Caco-2 (cell line): ENCODE measurements around the gene CCDC102A. TPM values are rescaled to one million over a fixed set of nuclear protein-coding genes. Genes with fewer than 3 reads are reported as not detected.

ENCODE experiments used
- BruUV-seq: library from RNA; stranded (reverse); fragments of 400-500 nt; replicated peaks from 2 replicates; lab custom pipeline; 2021; lab: Mats Ljungman, UMichigan
- CTCF ChIA-PET: fragments of 300-600 bp; sonication (Branson Sonifier 250); formaldehyde crosslinking; loops from one replicate; lab custom pipeline; 2022; ENCODE audit warnings: antibody characterized with exemption; lab: Charles Lee
- POLR2A ChIA-PET: fragments of 300-600 bp; sonication (Branson Sonifier 250); formaldehyde crosslinking; loops from one replicate; lab custom pipeline; 2022; ENCODE audit warnings: antibody characterized with exemption; lab: Charles Lee
- DNase-seq, 2 experiments: peaks; one replicate each; pipeline versions ENCODE4 v3.0.0 to v3.0.0-alpha.2; 2020 to 2022
- H3K27me3 ChIP-seq: replicated peaks from 2 replicates; pipeline ENCODE4 v1.6.0; 2011; ENCODE audit warnings: low read length; ENCODE audit not compliant: control insufficient read depth, insufficient read depth
- H3K36me3 ChIP-seq: 2 replicates; pipeline ENCODE4 v1.5.1; 2011; ENCODE audit warnings: low read length; ENCODE audit not compliant: control insufficient read depth, insufficient read depth
- H3K4me1 ChIP-seq: fragments of 250-450 bp; sonication (Bioruptor Pico); 2 replicates; pipeline ENCODE4 v1.5.1; 2020; ENCODE audit warnings: mild to moderate bottlenecking
- H3K4me3 ChIP-seq: 2 replicates; pipeline ENCODE4 v1.5.1; 2011; ENCODE audit warnings: low read depth, mild to moderate bottlenecking, control low read depth, low read length
- H3K9me3 ChIP-seq: fragments of 250-450 bp; sonication (Bioruptor Pico); 2 replicates; pipeline ENCODE4 v1.5.1; 2020; ENCODE audit warnings: mild to moderate bottlenecking, moderate library complexity
- H3K27ac Mint-ChIP-seq: one replicate; pipeline ENCODE4 v1.8.0; 2022; ENCODE audit warnings: mixed read lengths; ENCODE audit not compliant: unreplicated experiment
- H3K27me3 Mint-ChIP-seq: one replicate; pipeline ENCODE4 v1.8.0; 2022; ENCODE audit warnings: mixed read lengths; ENCODE audit not compliant: insufficient read depth, unreplicated experiment
- H3K36me3 Mint-ChIP-seq: one replicate; pipeline ENCODE4 v1.8.0; 2022; ENCODE audit warnings: mild to moderate bottlenecking, mixed read lengths; ENCODE audit not compliant: insufficient read depth, unreplicated experiment
- H3K4me1 Mint-ChIP-seq: one replicate; pipeline ENCODE4 v1.8.0; 2022; ENCODE audit warnings: low read depth, mixed read lengths; ENCODE audit not compliant: unreplicated experiment
- H3K4me3 Mint-ChIP-seq: one replicate; pipeline ENCODE4 v1.8.0; 2022; ENCODE audit warnings: mild to moderate bottlenecking, moderate library complexity, mixed read lengths; ENCODE audit not compliant: unreplicated experiment
- H3K9me3 Mint-ChIP-seq: one replicate; pipeline ENCODE4 v1.8.0; 2022; ENCODE audit warnings: mixed read lengths; ENCODE audit not compliant: unreplicated experiment
- CTCF ChIP-seq, 2 experiments: fragments of 200-600 bp in 1 of 2; IDR thresholded peaks; 1 replicate in 1 of 2; 2 replicates in 1 of 2; pipeline versions ENCODE4 v1.5.1 to v1.8.0; 2011 to 2022; ENCODE audit warnings: antibody characterized with exemption in 1 of 2, control low read depth in 1 of 2, inconsistent platforms in 1 of 2, low read depth in 1 of 2, low read length in 1 of 2, mild to moderate bottlenecking in 1 of 2, moderate library complexity in 1 of 2; ENCODE audit not compliant: insufficient read depth in 1 of 2, severe bottlenecking in 1 of 2, unreplicated experiment in 1 of 2
- intact Hi-C: fragments of 100-400 bp; cut with micrococcal nuclease; formaldehyde crosslinking; loops from one replicate; pipeline ENCODE4 v1.10.0; 2022; ENCODE audit not compliant: unreplicated experiment
- total RNA-seq: library from RNA; stranded (reverse); gene quantifications from 2 replicates; pipeline ENCODE4 v1.2.3, GENCODE V29; 2022

Gene CCDC102A
- total RNA-seq, 1 experiment from 2014 or later = 11.8 TPM

DNA sequence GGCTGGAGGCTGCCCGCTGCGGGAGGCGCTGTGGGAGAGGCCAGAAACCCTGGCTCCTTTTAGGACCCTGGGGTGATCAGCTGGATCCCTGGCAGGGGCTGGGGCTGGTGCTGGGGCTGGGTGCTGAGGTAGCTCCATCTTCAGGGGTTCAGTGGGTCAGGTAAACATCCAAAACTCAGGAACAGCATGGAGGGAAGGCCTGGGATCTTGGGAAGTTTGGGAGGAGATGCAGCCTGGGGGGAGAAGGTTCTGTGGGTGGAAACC is 27.0 kb upstream of the CCDC102A start:
- no TSS peak for BruUV-seq
- CTCF ChIA-PET = no interaction called here

DNA sequence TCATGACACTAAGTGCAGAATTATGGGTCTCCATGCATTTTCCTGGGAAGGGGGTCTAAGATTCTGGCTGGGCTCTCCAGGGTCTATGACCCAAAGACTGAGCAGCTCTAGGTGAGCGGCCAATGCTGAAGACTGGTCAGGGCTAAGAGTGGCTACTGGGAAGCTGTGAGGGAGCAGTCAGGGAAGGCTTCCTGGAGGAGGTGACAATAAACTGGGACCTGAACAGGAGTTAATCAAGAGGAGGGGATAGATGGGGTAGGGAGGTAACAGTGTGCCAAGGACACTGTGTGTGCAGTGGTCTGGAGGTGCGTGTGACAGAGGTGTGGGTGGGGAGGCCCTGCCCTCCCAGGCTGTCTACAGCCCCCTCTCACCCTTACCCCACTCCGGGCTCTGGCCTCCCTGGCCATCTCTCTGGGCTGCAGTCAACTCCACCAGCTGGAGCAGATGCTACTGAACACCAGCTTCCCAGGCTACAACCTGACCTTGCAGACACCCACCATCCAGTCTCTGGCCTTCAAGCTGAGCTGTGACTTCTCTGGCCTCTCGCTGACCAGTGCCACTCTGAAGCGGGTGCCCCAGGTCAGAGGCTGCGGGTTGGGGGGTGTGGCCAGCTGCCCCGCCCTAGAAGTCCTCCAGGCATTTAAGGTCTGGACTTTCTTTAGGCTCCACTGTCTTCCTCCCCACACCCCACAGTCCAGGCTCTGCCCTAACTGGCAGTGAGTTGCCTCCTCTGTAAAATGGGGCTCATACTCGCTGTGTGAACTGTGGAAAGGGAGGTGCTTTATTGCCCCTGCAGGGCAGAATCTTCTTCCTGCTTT is 26.5 kb upstream of the CCDC102A start:
- Histone ChIP-seq H3K9me3 (peaks cover 15% of the 10 kb centered on the region; the same call in 1 of the 2 replicates), H3K4me1 (no peaks in the 10 kb centered on the region), H3K36me3 (no peaks in the 10 kb centered on the region), H3K27me3 (no peaks in the 10 kb centered on the region), H3K4me3 (no peak overlapping the region)
- no peak for TF ChIP-seq CTCF (IDR thresholded peaks at IDR 0.05; ENCODE audit: insufficient read depth in 1 of 2, low read depth in 1 of 2, low read length in 1 of 2, severe bottlenecking in 1 of 2, unreplicated experiment in 1 of 2)
- POLR2A ChIA-PET = no interaction called here
- no peak overlapping the region for H3K4me3 Mint-ChIP-seq
- H3K36me3 Mint-ChIP-seq = no peaks in the 10 kb centered on the region
- BruUV-seq = no TSS peak
- intact Hi-C loops = no loop called here
- H3K4me1 Mint-ChIP-seq = peaks cover 13% of the 10 kb centered on the region
- no peak for DNase-seq
- no peak overlapping the region for H3K27ac Mint-ChIP-seq
- peaks cover 28% of the 10 kb centered on the region for H3K9me3 Mint-ChIP-seq
- CTCF ChIA-PET = no interaction called here
- H3K27me3 Mint-ChIP-seq = no peaks in the 10 kb centered on the region

More for the DNA sequence above, 27.0 kb upstream of the CCDC102A start:
- no peak for DNase-seq
- H3K4me1 Mint-ChIP-seq = peaks cover 7% of the 10 kb centered on the region
- POLR2A ChIA-PET = no interaction called here
- H3K9me3 ChIP-seq = peaks cover 15% of the 10 kb centered on the region; the same call in 1 of the 2 replicates
- no peaks in the 10 kb centered on the region for H3K36me3 ChIP-seq
- no peak overlapping the region for H3K4me3 Mint-ChIP-seq
- no peaks in the 10 kb centered on the region for H3K27me3 Mint-ChIP-seq
- intact Hi-C loops = no loop called here
- H3K4me1 ChIP-seq = no peaks in the 10 kb centered on the region
- no peak overlapping the region for H3K4me3 ChIP-seq
- H3K27me3 ChIP-seq = no peaks in the 10 kb centered on the region
- H3K27ac Mint-ChIP-seq = no peak overlapping the region
- TF ChIP-seq CTCF (IDR thresholded peaks at IDR 0.05; ENCODE audit: insufficient read depth in 1 of 2, low read depth in 1 of 2, low read length in 1 of 2, severe bottlenecking in 1 of 2, unreplicated experiment in 1 of 2) = no peak
- H3K36me3 Mint-ChIP-seq = no peaks in the 10 kb centered on the region
- H3K9me3 Mint-ChIP-seq = peaks cover 33% of the 10 kb centered on the region

- ChIA-PET CTCF (no interaction called here), POLR2A (no interaction called here)
- H3K36me3 Mint-ChIP-seq = no peaks in the 10 kb centered on the region
- H3K9me3 Mint-ChIP-seq = peaks cover 28% of the 10 kb centered on the region
- H3K4me1 ChIP-seq = peaks cover 8% of the 10 kb centered on the region; the same call in 1 of the 2 replicates
- H3K4me3 ChIP-seq = no peak overlapping the region
- no peaks in the 10 kb centered on the region for H3K36me3 ChIP-seq
- no peaks in the 10 kb centered on the region for H3K27me3 Mint-ChIP-seq
- intact Hi-C loops = no loop called here
- H3K27ac Mint-ChIP-seq = no peak overlapping the region
- no peak overlapping the region for H3K4me3 Mint-ChIP-seq
- H3K27me3 ChIP-seq = no peaks in the 10 kb centered on the region
- no peak for DNase-seq
- TF ChIP-seq CTCF (IDR thresholded peaks at IDR 0.05; ENCODE audit: insufficient read depth in 1 of 2, low read depth in 1 of 2, low read length in 1 of 2, severe bottlenecking in 1 of 2, unreplicated experiment in 1 of 2) = no peak
- H3K9me3 ChIP-seq = peaks cover 15% of the 10 kb centered on the region; the same call in 1 of the 2 replicates
- peaks cover 21% of the 10 kb centered on the region for H3K4me1 Mint-ChIP-seq
- BruUV-seq = no TSS peak
These were observed 25.7 kb upstream of the CCDC102A start for GRCh38 chr16:57562066-57562465.
